Brain microvascular endothelial cell (primary cell): Measurements from ENCODE around the gene ANKRD63.

ENCODE experiments used
- DNase-seq: peaks from one replicate; pipeline ENCODE4 v3.0.0-alpha.2; 2020
- H3K27ac ChIP-seq: fragments of 250-450 bp; sonication (Bioruptor Pico); 2 replicates; pipeline ENCODE4 v1.5.1; 2020; ENCODE audit warnings: mild to moderate bottlenecking, moderate library complexity
- H3K27me3 ChIP-seq: fragments of 250-450 bp; sonication (Bioruptor Pico); replicated peaks from 2 replicates; pipeline ENCODE4 v1.5.1; 2020; ENCODE audit warnings: mild to moderate bottlenecking
- H3K36me3 ChIP-seq: fragments of 250-450 bp; sonication (Bioruptor Pico); replicated peaks from 2 replicates; pipeline ENCODE4 v1.5.1; 2020; ENCODE audit warnings: mild to moderate bottlenecking
- H3K4me3 ChIP-seq: 2 replicates; pipeline ENCODE4 v1.5.1; 2011; ENCODE audit warnings: low read depth, mild to moderate bottlenecking, control low read depth, low read length, moderate library complexity
- CTCF ChIP-seq: IDR thresholded peaks from 2 replicates; pipeline ENCODE4 v1.5.1; 2011; ENCODE audit warnings: low read depth, mild to moderate bottlenecking, moderate library complexity, low read length, control low read depth, inconsistent platforms; ENCODE audit errors: missing control alignments
- in situ Hi-C: cut with HindIII; loops from 2 replicates; pipeline ENCODE4 v1.10.0; 2017; ENCODE audit warnings: low sequenced_read_pairs, low pct_ligation_motif_present

The ANKRD63 gene

GRCh38 chr15:40286794-40287193 lies 3.9 kb upstream of the ANKRD63 start:
- Histone ChIP-seq H3K4me3 (no peak overlapping the region), H3K36me3 (no peaks in the 10 kb centered on the region), H3K27ac (no peak overlapping the region), H3K27me3 (peaks cover 26% of the 10 kb centered on the region)
- in situ Hi-C loops: no loop called here
- TF ChIP-seq CTCF: no peak
- DNase-seq: no peak

- H3K27ac ChIP-seq: no peak overlapping the region
- DNase-seq: no peak
- H3K27me3 ChIP-seq: peaks cover 29% of the 10 kb centered on the region
- in situ Hi-C loops: no loop called here
- no peaks in the 10 kb centered on the region for H3K36me3 ChIP-seq
- TF ChIP-seq CTCF: no peak
- H3K4me3 ChIP-seq: no peak overlapping the region
Measured at GRCh38 chr15:40286061-40286532, 3.2 kb upstream of the ANKRD63 start.

GRCh38 chr15:40285554-40286011 lies 2.7 kb upstream of the ANKRD63 start:
- TF ChIP-seq CTCF: no peak
- no peaks in the 10 kb centered on the region for H3K36me3 ChIP-seq
- H3K4me3 ChIP-seq: no peak overlapping the region
- in situ Hi-C loops: no loop called here
- H3K27ac ChIP-seq: no peak overlapping the region
- peaks cover 34% of the 10 kb centered on the region for H3K27me3 ChIP-seq
- no peak for DNase-seq

- in situ Hi-C loops: no loop called here
- H3K36me3 ChIP-seq: no peaks in the 10 kb centered on the region
- H3K27me3 ChIP-seq: peaks cover 38% of the 10 kb centered on the region
- H3K27ac ChIP-seq: no peak overlapping the region
- no peak overlapping the region for H3K4me3 ChIP-seq
- no peak for TF ChIP-seq CTCF
- DNase-seq: no peak
Measured at GRCh38 chr15:40285151-40285550, 2.3 kb upstream of the ANKRD63 start.

GRCh38 chr15:40283615-40284300 lies 894 bp upstream of the ANKRD63 start:
- no peak for TF ChIP-seq CTCF
- Histone ChIP-seq H3K4me3 (no peak overlapping the region), H3K27me3 (peaks cover 48% of the 10 kb centered on the region), H3K27ac (no peak overlapping the region), H3K36me3 (no peaks in the 10 kb centered on the region)
- in situ Hi-C loops: no loop called here
- no peak for DNase-seq
